Bronchial epithelial cell (primary cell): ENCODE data around the gene NTM. TPM values are rescaled to one million over a fixed set of nuclear protein-coding genes. Genes with fewer than 3 reads are reported as not detected.

Experiments
- DNase-seq: peaks from one replicate; pipeline ENCODE4 v3.0.0-alpha.2; 2010; ENCODE audit warnings: low read depth
- FAIRE-seq: peaks from 2 replicates; lab custom pipeline; 2011; peaks lifted over from hg19 to GRCh38; lab: Jason Lieb, UNC
- H3K27me3 ChIP-seq: 2 replicates; pipeline ENCODE4 v1.5.1; 2011; ENCODE audit warnings: low read length; ENCODE audit not compliant: control insufficient read depth, insufficient read depth
- H3K36me3 ChIP-seq: 2 replicates; pipeline ENCODE4 v1.5.1; 2011; ENCODE audit warnings: low read length; ENCODE audit not compliant: control insufficient read depth, insufficient read depth
- H3K4me3 ChIP-seq: 2 replicates; pipeline ENCODE4 v1.5.1; 2011; ENCODE audit warnings: mild to moderate bottlenecking, low read depth, low read length, control low read depth
- CTCF ChIP-seq: IDR thresholded peaks from 2 replicates; pipeline ENCODE4 v1.5.1; 2011; ENCODE audit warnings: mild to moderate bottlenecking, moderate library complexity, low read length, control low read depth, inconsistent platforms; ENCODE audit not compliant: insufficient read depth, severe bottlenecking
- total RNA-seq: library from RNA; depleted of rRNA; stranded (reverse); fragments of >200 nt; gene quantifications from 2 replicates; pipeline ENCODE4 v1.2.1, GENCODE V29; 2014

Gene NTM
- total RNA-seq, 1 donor from 2014 or later, result 4.2 TPM

GRCh38 chr11:132050577-132051165 is 680.3 kb downstream of the NTM start:
- Histone ChIP-seq H3K4me3 (no peak overlapping the region), H3K27me3 (no peaks in the 10 kb centered on the region), H3K36me3 (no peaks in the 10 kb centered on the region)
- DNase-seq, result no peak
- FAIRE-seq, result no peak
- TF ChIP-seq CTCF, result no peak

- DNase-seq, result no peak
- no peaks in the 10 kb centered on the region for H3K36me3 ChIP-seq
- no peak for TF ChIP-seq CTCF
- FAIRE-seq, result no peak
- no peak overlapping the region for H3K4me3 ChIP-seq
- no peaks in the 10 kb centered on the region for H3K27me3 ChIP-seq
Measured at GRCh38 chr11:132051704-132052103, 681.3 kb downstream of the NTM start.

- no peaks in the 10 kb centered on the region for H3K36me3 ChIP-seq
- no peak overlapping the region for H3K4me3 ChIP-seq
- no peak for DNase-seq
- TF ChIP-seq CTCF, result no peak
- FAIRE-seq, result no peak
- H3K27me3 ChIP-seq, result no peaks in the 10 kb centered on the region
Measured at GRCh38 chr11:132052342-132052741, 681.9 kb downstream of the NTM start.

- no peak for DNase-seq
- Histone ChIP-seq H3K36me3 (no peaks in the 10 kb centered on the region), H3K27me3 (no peaks in the 10 kb centered on the region), H3K4me3 (no peak overlapping the region)
- FAIRE-seq, result peak; percentile 47
- no peak for TF ChIP-seq CTCF
Measured at GRCh38 chr11:132052904-132053303, 682.5 kb downstream of the NTM start.

- no peak for TF ChIP-seq CTCF
- H3K27me3 ChIP-seq, result no peaks in the 10 kb centered on the region
- peak; percentile 81 for DNase-seq
- FAIRE-seq, result peak; percentile 28
- H3K4me3 ChIP-seq, result no peak overlapping the region
- H3K36me3 ChIP-seq, result no peaks in the 10 kb centered on the region
Measured at GRCh38 chr11:132054822-132055221, 684.4 kb downstream of the NTM start.

GRCh38 chr11:132055296-132055695 is 684.9 kb downstream of the NTM start:
- peak; percentile 36 for FAIRE-seq
- Histone ChIP-seq H3K36me3 (no peaks in the 10 kb centered on the region), H3K4me3 (no peak overlapping the region), H3K27me3 (no peaks in the 10 kb centered on the region)
- TF ChIP-seq CTCF, result no peak
- DNase-seq, result no peak
